Peyer's patch (tissue), 4 donors: ENCODE measurements around the gene GREB1.

ENCODE experiments used
- POLR2A ChIP-seq, 2 donors: fragments of 450-650 bp; IDR thresholded peaks; one replicate each; pipeline ENCODE4 v1.5.1; 2017; ENCODE audit warnings: antibody characterized with exemption in 2 of 2, mild to moderate bottlenecking in 2 of 2, moderate library complexity in 2 of 2
- TF ChIP-seq, protein P1 (sequence below), 6 experiments: fragments of 450-650 bp in 4 of 6; fragments of 200-600 bp in 2 of 6; sonication (generic) in 1 of 6; IDR thresholded peaks; one replicate each; pipeline ENCODE4 v1.5.1; 2017 to 2019; ENCODE audit warnings: antibody characterized with exemption in 6 of 6, mild to moderate bottlenecking in 3 of 6, moderate library complexity in 1 of 6

DNA sequence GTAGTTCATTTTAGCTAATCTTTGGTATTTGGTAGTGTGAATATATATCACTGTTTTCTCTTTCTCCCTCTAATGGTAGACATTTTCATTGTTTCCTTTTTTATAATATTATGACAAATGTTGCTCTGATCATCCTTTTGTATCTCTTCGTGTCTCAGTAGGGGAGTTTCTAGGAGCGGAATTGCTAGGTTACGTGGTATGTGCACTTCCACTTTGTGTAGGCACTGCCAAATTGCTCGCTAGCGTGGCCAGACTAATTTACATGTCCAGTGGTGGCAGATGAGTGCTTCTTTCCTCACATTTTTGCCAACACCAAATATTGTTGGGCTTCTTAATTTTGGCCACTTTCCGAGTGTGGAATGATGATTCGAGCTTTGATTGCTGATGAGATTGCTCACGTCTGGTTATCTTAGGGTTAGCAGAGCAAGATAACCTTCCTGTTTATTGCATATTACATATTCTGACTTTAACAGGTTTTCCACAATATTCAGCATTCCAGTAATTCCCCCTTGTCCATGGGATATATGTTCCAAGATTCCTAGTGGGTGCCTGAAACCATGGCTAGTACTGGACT lies 30.4 kb upstream of the GREB1 start:
- TF ChIP-seq, protein P1, sequence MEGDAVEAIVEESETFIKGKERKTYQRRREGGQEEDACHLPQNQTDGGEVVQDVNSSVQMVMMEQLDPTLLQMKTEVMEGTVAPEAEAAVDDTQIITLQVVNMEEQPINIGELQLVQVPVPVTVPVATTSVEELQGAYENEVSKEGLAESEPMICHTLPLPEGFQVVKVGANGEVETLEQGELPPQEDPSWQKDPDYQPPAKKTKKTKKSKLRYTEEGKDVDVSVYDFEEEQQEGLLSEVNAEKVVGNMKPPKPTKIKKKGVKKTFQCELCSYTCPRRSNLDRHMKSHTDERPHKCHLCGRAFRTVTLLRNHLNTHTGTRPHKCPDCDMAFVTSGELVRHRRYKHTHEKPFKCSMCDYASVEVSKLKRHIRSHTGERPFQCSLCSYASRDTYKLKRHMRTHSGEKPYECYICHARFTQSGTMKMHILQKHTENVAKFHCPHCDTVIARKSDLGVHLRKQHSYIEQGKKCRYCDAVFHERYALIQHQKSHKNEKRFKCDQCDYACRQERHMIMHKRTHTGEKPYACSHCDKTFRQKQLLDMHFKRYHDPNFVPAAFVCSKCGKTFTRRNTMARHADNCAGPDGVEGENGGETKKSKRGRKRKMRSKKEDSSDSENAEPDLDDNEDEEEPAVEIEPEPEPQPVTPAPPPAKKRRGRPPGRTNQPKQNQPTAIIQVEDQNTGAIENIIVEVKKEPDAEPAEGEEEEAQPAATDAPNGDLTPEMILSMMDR (IDR thresholded peaks at IDR 0.05), result no peak
- TF ChIP-seq POLR2A (IDR thresholded peaks at IDR 0.05), result no peak
